Gastrocnemius medialis (tissue), 4 donors: ENCODE measurements around the gene GLRX2. TPM values are rescaled to one million over a fixed set of nuclear protein-coding genes. Genes with fewer than 3 reads are reported as not detected.
"Not testable (repeated sequence)": the region's sequence is repeated elsewhere in the genome, so short reads cannot be mapped to it uniquely, and the experiment has no call there.

Experiments used
- ATAC-seq, 2 donors: fragments of 150-250 bp; one replicate each; pipeline ENCODE4 v1.9.1; 2016
- DNase-seq, 2 donors: peaks; one replicate each; pipeline ENCODE4 v3.0.0-alpha.2; 2019
- H3K27ac ChIP-seq, 4 donors: fragments of 200-600 bp; sonication (generic); 1 replicate in 1 of 4; 2 replicates in 3 of 4; pipeline ENCODE4 v1.5.1; 2016 to 2018; ENCODE audit warnings: mild to moderate bottlenecking in 2 of 4, moderate library complexity in 1 of 4
- H3K27me3 ChIP-seq, 3 donors: fragments of 200-600 bp; sonication (generic) in 2 of 3; 1 replicate in 1 of 3; 2 replicates in 2 of 3; pipeline versions ENCODE4 v1.5.1 to v1.6.0; 2016 to 2019; ENCODE audit warnings: mild to moderate bottlenecking in 1 of 3, moderate library complexity in 1 of 3
- H3K36me3 ChIP-seq, 2 donors: fragments of 200-600 bp; sonication (generic) in 1 of 2; one replicate each; pipeline ENCODE4 v1.5.1; 2017 to 2018
- H3K4me1 ChIP-seq, 2 donors: fragments of 200-600 bp; sonication (generic) in 1 of 2; one replicate each; pipeline ENCODE4 v1.5.1; 2016 to 2017; ENCODE audit warnings: mild to moderate bottlenecking in 2 of 2
- H3K4me3 ChIP-seq, 4 donors: fragments of 200-600 bp; sonication (generic) in 3 of 4; 1 replicate in 1 of 4; 2 replicates in 3 of 4; pipeline ENCODE4 v1.5.1; 2016 to 2019; ENCODE audit warnings: mild to moderate bottlenecking in 2 of 4
- H3K9me3 ChIP-seq, 3 donors: fragments of 200-600 bp; sonication (generic) in 2 of 3; 1 replicate in 1 of 3; 2 replicates in 2 of 3; pipeline ENCODE4 v1.5.1; 2016 to 2019
- POLR2A ChIP-seq, 2 donors: fragments of 450-650 bp; IDR thresholded peaks; one replicate each; pipeline ENCODE4 v1.6.1; 2017; ENCODE audit warnings: antibody characterized with exemption in 2 of 2, mild to moderate bottlenecking in 2 of 2, moderate library complexity in 2 of 2
- in situ Hi-C, 4 donors: fragments of 200-750 bp; cut with MboI; loops; one replicate each; pipeline versions ENCODE4 v1.15.0 to v1.8.0; 2017; ENCODE audit warnings: low sequenced_read_pairs in 4 of 4
- intact Hi-C: fragments of 100-400 bp; cut with DNase I; formaldehyde crosslinking; loops from one replicate; pipeline ENCODE4 v1.15.1; 2023; ENCODE audit warnings: low total_unique reads
- total RNA-seq, 4 donors: library from RNA; depleted of rRNA; stranded (reverse); fragments of >200 nt; gene quantifications; one replicate each; pipeline versions ENCODE4 v1.1.0 to v1.2.3, GENCODE V29; 2016
- TF ChIP-seq, protein P1 (sequence below), 5 experiments: fragments of 450-650 bp in 3 of 5; fragments of 200-600 bp in 2 of 5; sonication (generic) in 2 of 5; IDR thresholded peaks in 4 of 5; conservative IDR thresholded peaks in 1 of 5; 1 replicate in 4 of 5; 2 replicates in 1 of 5; pipeline ENCODE4 v1.5.1; 2016 to 2019; ENCODE audit warnings: antibody characterized with exemption in 5 of 5, mild to moderate bottlenecking in 3 of 5, moderate library complexity in 3 of 5

The GLRX2 gene
- total RNA-seq, 4 donors from 2014 or later, result 11.9 to 42.8 (median 20.7) TPM

DNA sequence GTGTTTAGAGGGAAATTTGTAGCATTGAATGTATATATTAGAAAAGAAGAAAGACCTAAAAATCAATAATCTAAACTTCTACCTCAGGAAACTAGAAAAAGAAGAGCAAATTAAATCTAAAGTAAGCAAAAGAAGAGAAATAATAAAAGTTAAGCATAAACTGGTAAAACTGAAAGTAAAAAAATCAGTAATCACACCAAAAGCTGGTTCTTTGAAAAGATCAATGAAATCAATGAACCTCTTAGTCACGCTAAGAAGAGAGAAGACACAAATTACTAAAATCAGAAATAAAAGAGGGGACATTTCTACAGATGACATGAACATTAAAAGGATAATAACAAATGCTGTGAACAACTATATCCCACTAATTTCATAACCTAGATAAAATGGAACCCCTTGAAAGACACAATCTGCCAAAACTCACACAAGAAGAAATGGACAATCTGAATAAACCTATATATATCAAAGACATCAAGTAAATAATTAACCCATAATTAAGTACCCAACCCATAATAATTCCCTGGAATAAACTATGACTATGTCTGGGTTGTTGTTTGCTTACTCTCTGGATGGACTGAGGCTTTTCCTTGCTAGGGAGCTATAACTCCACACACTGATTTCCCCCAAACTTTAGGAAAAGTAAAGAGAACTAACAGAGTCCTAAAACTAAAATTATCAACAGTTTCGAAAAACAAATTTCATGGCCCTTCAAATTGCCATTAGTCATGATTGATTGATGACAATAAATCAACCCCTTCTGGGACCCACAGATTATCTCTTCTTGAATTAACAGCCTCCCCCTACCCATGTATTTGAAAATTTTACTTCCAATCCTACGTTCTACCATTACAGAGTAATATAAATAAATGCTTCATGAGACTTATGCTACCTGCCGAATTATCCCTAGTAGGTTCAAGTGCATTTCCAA is 13.9 kb upstream of the GLRX2 start:
- intact Hi-C loops, result no loop called here

DNA sequence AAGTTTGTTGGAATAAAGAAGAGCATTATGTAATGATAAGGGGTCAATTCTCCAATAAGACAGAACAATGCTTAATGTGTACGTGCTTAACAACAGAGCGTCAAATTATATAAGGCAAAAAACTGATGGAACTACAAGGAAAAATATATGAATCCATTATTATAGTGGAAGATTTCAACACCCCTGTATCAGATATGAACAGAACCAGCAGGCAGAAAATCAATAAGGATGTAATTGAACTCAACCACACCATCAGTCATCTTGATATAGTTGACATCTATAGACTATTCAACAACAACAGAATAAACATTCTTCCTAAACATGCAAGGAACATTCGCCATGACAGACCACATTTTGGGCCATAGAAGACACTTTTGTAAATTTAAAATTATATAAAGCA is 13.0 kb upstream of the GLRX2 start:
- Histone ChIP-seq H3K9me3 (no peaks in the 10 kb centered on the region), H3K36me3 (no peaks in the 10 kb centered on the region), H3K27me3 (no peaks in the 10 kb centered on the region), H3K4me3 (no peak overlapping the region), H3K27ac (no peak overlapping the region), H3K4me1 (peaks cover 14 to 15% of the 10 kb centered on the region in 2 donors)
- in situ Hi-C loops (loop anchor here in 2 of 4 donors (25.0 kb wide), 1 partner anchor 306 kb away; the partner anchor contains the start of gene RGS2 (in 2 of the 2)), intact Hi-C loops (no loop called here)
- DNase-seq, result no peak
- TF ChIP-seq, protein P1, sequence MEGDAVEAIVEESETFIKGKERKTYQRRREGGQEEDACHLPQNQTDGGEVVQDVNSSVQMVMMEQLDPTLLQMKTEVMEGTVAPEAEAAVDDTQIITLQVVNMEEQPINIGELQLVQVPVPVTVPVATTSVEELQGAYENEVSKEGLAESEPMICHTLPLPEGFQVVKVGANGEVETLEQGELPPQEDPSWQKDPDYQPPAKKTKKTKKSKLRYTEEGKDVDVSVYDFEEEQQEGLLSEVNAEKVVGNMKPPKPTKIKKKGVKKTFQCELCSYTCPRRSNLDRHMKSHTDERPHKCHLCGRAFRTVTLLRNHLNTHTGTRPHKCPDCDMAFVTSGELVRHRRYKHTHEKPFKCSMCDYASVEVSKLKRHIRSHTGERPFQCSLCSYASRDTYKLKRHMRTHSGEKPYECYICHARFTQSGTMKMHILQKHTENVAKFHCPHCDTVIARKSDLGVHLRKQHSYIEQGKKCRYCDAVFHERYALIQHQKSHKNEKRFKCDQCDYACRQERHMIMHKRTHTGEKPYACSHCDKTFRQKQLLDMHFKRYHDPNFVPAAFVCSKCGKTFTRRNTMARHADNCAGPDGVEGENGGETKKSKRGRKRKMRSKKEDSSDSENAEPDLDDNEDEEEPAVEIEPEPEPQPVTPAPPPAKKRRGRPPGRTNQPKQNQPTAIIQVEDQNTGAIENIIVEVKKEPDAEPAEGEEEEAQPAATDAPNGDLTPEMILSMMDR (IDR thresholded peaks at IDR 0.05 in 4 of 5, conservative IDR thresholded peaks at IDR 0.05 in 1 of 5), result no peak
- no peak for TF ChIP-seq POLR2A (IDR thresholded peaks at IDR 0.05)
- no peak for ATAC-seq

More for the DNA sequence above, 13.9 kb upstream of the GLRX2 start:
- H3K36me3 ChIP-seq, result no peaks in the 10 kb centered on the region
- no peaks in the 10 kb centered on the region for H3K9me3 ChIP-seq
- TF ChIP-seq POLR2A (IDR thresholded peaks at IDR 0.05), result no peak
- TF ChIP-seq, protein P1 (IDR thresholded peaks at IDR 0.05 in 4 of 5, conservative IDR thresholded peaks at IDR 0.05 in 1 of 5), result no peak
- H3K27me3 ChIP-seq, result no peaks in the 10 kb centered on the region
- no peak for DNase-seq
- no peak for ATAC-seq
- peaks cover 23 to 24% of the 10 kb centered on the region in 2 donors for H3K4me1 ChIP-seq
- in situ Hi-C loops, result loop anchor here in 2 of 4 donors (25.0 kb wide), 1 partner anchor 307 kb away; the partner anchor contains the start of gene RGS2 (in 2 of the 2)
- H3K27ac ChIP-seq, result no peak overlapping the region
- H3K4me3 ChIP-seq, result no peak overlapping the region

DNA sequence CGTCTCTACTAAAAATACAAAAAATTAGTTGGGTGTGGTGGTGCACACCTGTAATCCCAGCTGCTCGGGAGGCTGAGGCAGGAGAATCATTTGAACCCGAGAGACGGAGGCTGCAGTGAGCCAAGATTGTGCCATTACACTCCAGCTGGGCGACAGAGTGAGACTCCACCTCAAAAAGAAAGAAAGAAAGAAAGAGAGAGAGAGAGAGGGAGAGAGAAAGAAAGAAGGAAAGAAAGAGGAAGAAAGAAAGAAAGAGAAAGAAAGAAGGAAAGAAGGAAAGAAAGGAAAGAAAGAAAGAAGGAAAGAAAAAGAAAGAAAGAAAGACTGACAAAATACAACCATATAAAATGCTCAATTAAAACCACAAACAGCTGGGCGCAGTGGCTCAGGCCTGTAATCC is 12.0 kb upstream of the GLRX2 start:
- H3K27me3 ChIP-seq, ATAC-seq, H3K4me1 ChIP-seq, intact Hi-C loops, H3K9me3 ChIP-seq, H3K4me3 ChIP-seq, DNase-seq, H3K36me3 ChIP-seq: not testable (repeated sequence)
- in situ Hi-C loops, result loop anchor here in 2 of 4 donors (25.0 kb wide), 1 partner anchor 305 kb away; the partner anchor contains the start of gene RGS2 (in 2 of the 2)
- H3K27ac ChIP-seq, result peak overlapping the region in 1 of 4 donors; percentile 84

DNA sequence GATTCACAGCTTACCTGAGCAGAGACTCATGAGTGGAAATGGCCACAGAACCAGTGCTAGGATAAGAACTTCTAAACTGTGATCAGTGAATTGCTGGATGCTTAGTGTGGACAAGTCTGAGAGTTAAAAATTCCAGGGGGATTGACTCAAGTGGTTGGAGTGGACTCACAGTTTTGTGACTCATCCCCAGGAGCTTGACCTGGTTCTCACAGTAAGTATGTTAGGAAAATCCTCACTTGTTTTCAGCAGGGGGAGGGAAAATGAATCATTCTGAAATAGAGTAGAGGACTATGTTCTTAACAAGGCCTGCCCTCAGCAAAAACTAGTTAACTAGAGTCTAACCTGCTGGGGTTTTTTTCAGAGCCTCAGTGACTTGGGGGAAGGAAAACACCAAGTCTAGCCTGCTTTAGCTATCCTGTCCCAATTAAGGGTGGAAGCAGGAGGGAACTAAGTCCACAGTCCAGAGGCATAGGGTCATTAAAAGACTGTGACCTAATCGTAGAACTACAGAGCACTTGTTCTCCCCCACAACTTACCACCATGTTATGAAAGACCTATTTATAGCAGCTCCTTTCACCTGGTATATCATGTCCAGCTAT is 10.5 kb upstream of the GLRX2 start:
- DNase-seq (peak; percentile 36 to 62), ATAC-seq (peak; percentile 88 to 96)
- TF ChIP-seq, protein P1 (IDR thresholded peaks at IDR 0.05 in 4 of 5, conservative IDR thresholded peaks at IDR 0.05 in 1 of 5), result no peak
- TF ChIP-seq POLR2A (IDR thresholded peaks at IDR 0.05), result no peak
- Histone ChIP-seq H3K27me3 (no peaks in the 10 kb centered on the region), H3K4me3 (peak overlapping the region in 1 of 4 donors; percentile 4), H3K9me3 (no peaks in the 10 kb centered on the region), H3K36me3 (no peaks in the 10 kb centered on the region), H3K4me1 (peaks cover 8 to 16% of the 10 kb centered on the region in 2 donors), H3K27ac (peak overlapping the region; percentile 83 to 91 (median 86))
- in situ Hi-C loops (loop anchor here in 2 of 4 donors (25.0 kb wide), 1 partner anchor 303 kb away; the partner anchor contains the start of gene RGS2 (in 2 of the 2)), intact Hi-C loops (no loop called here)
